ENCODE measurements around the gene MYO18A. TPM values are rescaled to one million over a fixed set of nuclear protein-coding genes. Genes with fewer than 3 reads are reported as not detected.

The MYO18A gene
- total RNA-seq, 1 experiment from 2014 or later: 89.9 TPM

GRCh38 chr17:29163563-29163962, 16.6 kb downstream of the MYO18A start:
- H3K27ac Mint-ChIP-seq (ENCODE audit: unreplicated experiment): no peak overlapping the region
- intact Hi-C loops (cut with micrococcal nuclease; ENCODE audit: unreplicated experiment): no loop called here
- DNase-seq: no peak
- BruUV-seq (replicated peaks): no TSS peak
- peaks cover 23% of the 10 kb centered on the region for H3K36me3 Mint-ChIP-seq (ENCODE audit: insufficient read depth, unreplicated experiment)
- no peak overlapping the region for H3K4me3 Mint-ChIP-seq (ENCODE audit: low read depth, unreplicated experiment)
- CTCF ChIA-PET: interaction anchor here (0.6 to 1.2 kb wide), 3 partner anchors 9 to 61 kb away, joined by 3 to 7 read pairs (median 3); no protein-coding TSS in a partner anchor
- peaks cover 48% of the 10 kb centered on the region for H3K4me1 Mint-ChIP-seq (ENCODE audit: low read depth, unreplicated experiment)
- H3K9me3 Mint-ChIP-seq (ENCODE audit: low read depth, unreplicated experiment): no peaks in the 10 kb centered on the region
- TF ChIP-seq CTCF (IDR thresholded peaks at IDR 0.05; ENCODE audit: unreplicated experiment): no peak
- H3K27me3 Mint-ChIP-seq (ENCODE audit: unreplicated experiment): no peaks in the 10 kb centered on the region

- CTCF ChIA-PET: interaction anchor here (0.6 kb wide), 2 partner anchors 62 to 262 kb away, joined by 3 to 7 read pairs; no protein-coding TSS in a partner anchor
- DNase-seq: no peak
- no peak overlapping the region for H3K4me3 Mint-ChIP-seq (ENCODE audit: low read depth, unreplicated experiment)
- no TSS peak for BruUV-seq (replicated peaks)
- no peaks in the 10 kb centered on the region for H3K9me3 Mint-ChIP-seq (ENCODE audit: low read depth, unreplicated experiment)
- H3K4me1 Mint-ChIP-seq (ENCODE audit: low read depth, unreplicated experiment): peaks cover 53% of the 10 kb centered on the region
- TF ChIP-seq CTCF (IDR thresholded peaks at IDR 0.05; ENCODE audit: unreplicated experiment): no peak
- no peaks in the 10 kb centered on the region for H3K27me3 Mint-ChIP-seq (ENCODE audit: unreplicated experiment)
- H3K27ac Mint-ChIP-seq (ENCODE audit: unreplicated experiment): no peak overlapping the region
- intact Hi-C loops (cut with micrococcal nuclease; ENCODE audit: unreplicated experiment): no loop called here
- H3K36me3 Mint-ChIP-seq (ENCODE audit: insufficient read depth, unreplicated experiment): peaks cover 23% of the 10 kb centered on the region
Observed at GRCh38 chr17:29162909-29163341, 17.3 kb downstream of the MYO18A start.

GRCh38 chr17:29162082-29162908, 17.9 kb downstream of the MYO18A start:
- H3K27ac Mint-ChIP-seq (ENCODE audit: unreplicated experiment): peak overlapping the region; percentile 1
- BruUV-seq (replicated peaks): no TSS peak

GRCh38 chr17:29160253-29160652, 19.9 kb downstream of the MYO18A start:
- no peak for TF ChIP-seq CTCF (IDR thresholded peaks at IDR 0.05; ENCODE audit: unreplicated experiment)
- intact Hi-C loops (cut with micrococcal nuclease; ENCODE audit: unreplicated experiment): no loop called here
- peak overlapping the region; percentile 29 for H3K4me3 Mint-ChIP-seq (ENCODE audit: low read depth, unreplicated experiment)
- H3K27me3 Mint-ChIP-seq (ENCODE audit: unreplicated experiment): no peaks in the 10 kb centered on the region
- BruUV-seq (replicated peaks): no TSS peak
- H3K9me3 Mint-ChIP-seq (ENCODE audit: low read depth, unreplicated experiment): no peaks in the 10 kb centered on the region
- DNase-seq: no peak
- peak overlapping the region; percentile 31 for H3K27ac Mint-ChIP-seq (ENCODE audit: unreplicated experiment)
- H3K36me3 Mint-ChIP-seq (ENCODE audit: insufficient read depth, unreplicated experiment): peaks cover 28% of the 10 kb centered on the region
- CTCF ChIA-PET: interaction anchor here (3.9 kb wide), 1 partner anchor 19 kb away, joined by 16 read pairs; the partner anchor contains the start of gene MYO18A
- peaks cover 79% of the 10 kb centered on the region for H3K4me1 Mint-ChIP-seq (ENCODE audit: low read depth, unreplicated experiment)

More at GRCh38 chr17:29162082-29162908, 17.9 kb downstream of the MYO18A start:
- Mint-ChIP-seq H3K9me3 (ENCODE audit: low read depth, unreplicated experiment) (no peaks in the 10 kb centered on the region), H3K27me3 (ENCODE audit: unreplicated experiment) (no peaks in the 10 kb centered on the region), H3K36me3 (ENCODE audit: insufficient read depth, unreplicated experiment) (peaks cover 23% of the 10 kb centered on the region), H3K4me3 (ENCODE audit: low read depth, unreplicated experiment) (no peak overlapping the region), H3K4me1 (ENCODE audit: low read depth, unreplicated experiment) (peaks cover 59% of the 10 kb centered on the region)
- intact Hi-C loops (cut with micrococcal nuclease; ENCODE audit: unreplicated experiment): no loop called here
- CTCF ChIA-PET: interaction anchor here (0.6 kb wide), 1 partner anchor 261 kb away, joined by 3 read pairs; no protein-coding TSS in a partner anchor
- TF ChIP-seq CTCF (IDR thresholded peaks at IDR 0.05; ENCODE audit: unreplicated experiment): no peak
- DNase-seq: no peak

Data from Calu3 (cell line).